SK-N-SH treated with all-trans-retinoic acid at 6 μM for 48 hours (cell line): ENCODE results near the gene STAG2.

Source experiments
- ARNTL ChIP-seq: fragments of 450-650 bp; formaldehyde crosslinking; IDR thresholded peaks from 2 replicates; pipeline ENCODE4 v1.5.0; 2020; ENCODE audit warnings: low read depth, mild to moderate bottlenecking, moderate library complexity, borderline replicate concordance
- CREB5 ChIP-seq: fragments of 250-450 bp; sonication (Bioruptor Pico); IDR thresholded peaks from 2 replicates; pipeline ENCODE4 v1.5.1; 2020; ENCODE audit warnings: low read depth, mild to moderate bottlenecking, moderate library complexity
- CSRNP3 ChIP-seq: fragments of 250-450 bp; sonication (Bioruptor Pico); IDR thresholded peaks from 2 replicates; pipeline ENCODE4 v1.5.1; 2021; ENCODE audit warnings: mild to moderate bottlenecking, moderate library complexity
- ISL1 ChIP-seq: fragments of 250-450 bp; sonication (Bioruptor Pico); IDR thresholded peaks from 2 replicates; pipeline ENCODE4 v2.1.2; 2022; ENCODE audit warnings: mild to moderate bottlenecking, moderate library complexity
- PATZ1 ChIP-seq: fragments of 250-450 bp; sonication (Bioruptor Pico); IDR thresholded peaks from 2 replicates; pipeline ENCODE4 v1.8.0; 2020; ENCODE audit warnings: mild to moderate bottlenecking, moderate library complexity, borderline replicate concordance
- RARB ChIP-seq: fragments of 250-450 bp; sonication (Bioruptor Pico); IDR thresholded peaks from 2 replicates; pipeline ENCODE4 v1.8.0; 2021; ENCODE audit warnings: mild to moderate bottlenecking, moderate library complexity
- TOX ChIP-seq: fragments of 250-450 bp; sonication (Bioruptor Pico); IDR thresholded peaks from 2 replicates; pipeline ENCODE4 v1.8.0; 2021; ENCODE audit warnings: mild to moderate bottlenecking, moderate library complexity, borderline replicate concordance
- ZC3H10 ChIP-seq: fragments of 250-450 bp; sonication (Bioruptor Pico); IDR thresholded peaks from 2 replicates; pipeline ENCODE4 v1.5.1; 2021; ENCODE audit warnings: mild to moderate bottlenecking, moderate library complexity
- ZFP30 ChIP-seq: fragments of 450-650 bp; formaldehyde crosslinking; IDR thresholded peaks from 2 replicates; pipeline ENCODE4 v1.5.0; 2022; ENCODE audit warnings: mild to moderate bottlenecking, moderate library complexity

GRCh38 chrX:123943488-123943887, 18.0 kb upstream of the STAG2 start:
- TF ChIP-seq TOX (CRISPR knock-in tag), result no peak
- TF ChIP-seq PATZ1 (CRISPR knock-in tag), result no peak
- no peak for TF ChIP-seq CREB5
- no peak for TF ChIP-seq ZC3H10
- TF ChIP-seq RARB (CRISPR knock-in tag), result no peak
- no peak for TF ChIP-seq ZFP30 (CRISPR knock-in tag)
- TF ChIP-seq CSRNP3, result no peak
- no peak for TF ChIP-seq ISL1 (CRISPR knock-in tag)
- no peak for TF ChIP-seq ARNTL (CRISPR knock-in tag)
